ENCODE measurements around the gene SP140L.

Gene SP140L

DNA sequence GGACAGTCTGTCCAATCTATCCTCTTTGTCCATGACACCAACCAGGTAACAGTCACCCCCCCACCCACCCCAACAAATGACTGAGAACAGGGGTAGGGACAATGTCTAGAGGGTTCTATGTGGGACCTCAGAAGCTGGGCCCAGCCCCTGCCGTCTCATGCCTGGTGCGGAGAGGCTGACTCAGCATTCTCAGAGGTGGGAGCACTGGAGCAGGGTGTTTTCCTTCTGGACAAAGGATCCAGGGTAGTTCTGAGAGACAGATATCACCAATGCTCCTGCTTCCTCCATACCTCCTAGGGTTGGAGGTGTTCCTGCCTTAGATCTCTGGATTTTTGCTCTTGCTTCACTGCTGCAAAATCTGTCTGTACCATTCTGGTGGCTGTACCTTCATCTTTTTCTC is 55.1 kb downstream of the SP140L start:
- Histone ChIP-seq H3K9ac (ENCODE audit: low read length) (no peak overlapping the region), H3K4me2 (ENCODE audit: low read length) (no peak overlapping the region), H3K9me3 (ENCODE audit: low read length) (no peaks in the 10 kb centered on the region), H3K9me2 (ENCODE audit: low read depth, low read length) (no peaks in the 10 kb centered on the region), H3K4me3 (ENCODE audit: low read depth, low read length, poor library complexity, severe bottlenecking) (no peak overlapping the region), H3K4me1 (ENCODE audit: insufficient read depth, low read length, severe bottlenecking) (no peaks in the 10 kb centered on the region), H4K20me1 (ENCODE audit: insufficient read depth, low read length) (no peaks in the 10 kb centered on the region), H3K36me3 (ENCODE audit: insufficient read depth, low read length) (peaks cover 47% of the 10 kb centered on the region), H3K27me3 (ENCODE audit: insufficient read depth, low read length) (no peaks in the 10 kb centered on the region), H2AFZ (ENCODE audit: low read length) (no peak overlapping the region), H3K79me2 (ENCODE audit: insufficient read depth, low read length) (no peaks in the 10 kb centered on the region), H3K27ac (ENCODE audit: low read depth, low read length, poor library complexity, severe bottlenecking) (no peak overlapping the region), H3F3A (ENCODE audit: insufficient read depth, low read length) (no peaks in the 10 kb centered on the region)
- TF ChIP-seq, protein P1, sequence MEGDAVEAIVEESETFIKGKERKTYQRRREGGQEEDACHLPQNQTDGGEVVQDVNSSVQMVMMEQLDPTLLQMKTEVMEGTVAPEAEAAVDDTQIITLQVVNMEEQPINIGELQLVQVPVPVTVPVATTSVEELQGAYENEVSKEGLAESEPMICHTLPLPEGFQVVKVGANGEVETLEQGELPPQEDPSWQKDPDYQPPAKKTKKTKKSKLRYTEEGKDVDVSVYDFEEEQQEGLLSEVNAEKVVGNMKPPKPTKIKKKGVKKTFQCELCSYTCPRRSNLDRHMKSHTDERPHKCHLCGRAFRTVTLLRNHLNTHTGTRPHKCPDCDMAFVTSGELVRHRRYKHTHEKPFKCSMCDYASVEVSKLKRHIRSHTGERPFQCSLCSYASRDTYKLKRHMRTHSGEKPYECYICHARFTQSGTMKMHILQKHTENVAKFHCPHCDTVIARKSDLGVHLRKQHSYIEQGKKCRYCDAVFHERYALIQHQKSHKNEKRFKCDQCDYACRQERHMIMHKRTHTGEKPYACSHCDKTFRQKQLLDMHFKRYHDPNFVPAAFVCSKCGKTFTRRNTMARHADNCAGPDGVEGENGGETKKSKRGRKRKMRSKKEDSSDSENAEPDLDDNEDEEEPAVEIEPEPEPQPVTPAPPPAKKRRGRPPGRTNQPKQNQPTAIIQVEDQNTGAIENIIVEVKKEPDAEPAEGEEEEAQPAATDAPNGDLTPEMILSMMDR (IDR thresholded peaks at IDR 0.05; ENCODE audit: low read length), result no peak
- TF ChIP-seq EZH2 (IDR thresholded peaks at IDR 0.05; ENCODE audit: borderline replicate concordance, low read length), result no peak

DNA sequence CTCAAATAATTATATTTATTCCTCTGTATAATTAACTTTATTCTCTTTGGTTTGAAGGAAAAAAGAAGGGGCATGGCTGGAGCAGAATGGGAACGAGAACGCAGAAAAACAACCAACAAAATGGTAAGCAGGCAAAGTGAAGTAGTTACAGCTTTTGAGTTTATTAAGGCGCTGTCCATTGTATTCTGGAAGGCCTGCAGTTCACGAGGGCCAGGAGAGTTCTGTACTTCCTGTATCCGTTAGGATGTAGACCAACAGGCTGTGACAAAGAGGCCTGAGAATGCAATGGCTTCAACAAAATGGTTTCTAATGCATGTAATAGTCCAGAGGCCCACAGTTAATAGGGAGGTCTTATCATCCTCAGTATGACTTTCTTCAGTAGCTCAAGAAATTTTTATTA is 56.5 kb downstream of the SP140L start:
- H3F3A ChIP-seq (ENCODE audit: insufficient read depth, low read length), result no peaks in the 10 kb centered on the region
- peaks cover 41% of the 10 kb centered on the region for H3K36me3 ChIP-seq (ENCODE audit: insufficient read depth, low read length)
- no peak overlapping the region for H3K4me2 ChIP-seq (ENCODE audit: low read length)
- H3K9me3 ChIP-seq (ENCODE audit: low read length), result no peaks in the 10 kb centered on the region
- H4K20me1 ChIP-seq (ENCODE audit: insufficient read depth, low read length), result no peaks in the 10 kb centered on the region
- TF ChIP-seq EZH2 (IDR thresholded peaks at IDR 0.05; ENCODE audit: borderline replicate concordance, low read length), result no peak
- TF ChIP-seq, protein P1 (IDR thresholded peaks at IDR 0.05; ENCODE audit: low read length), result no peak
- no peaks in the 10 kb centered on the region for H3K9me2 ChIP-seq (ENCODE audit: low read depth, low read length)
- no peak overlapping the region for H2AFZ ChIP-seq (ENCODE audit: low read length)
- H3K27me3 ChIP-seq (ENCODE audit: insufficient read depth, low read length), result no peaks in the 10 kb centered on the region
- no peak overlapping the region for H3K4me3 ChIP-seq (ENCODE audit: low read depth, low read length, poor library complexity, severe bottlenecking)
- H3K79me2 ChIP-seq (ENCODE audit: insufficient read depth, low read length), result no peaks in the 10 kb centered on the region
- H3K4me1 ChIP-seq (ENCODE audit: insufficient read depth, low read length, severe bottlenecking), result no peaks in the 10 kb centered on the region
- no peak overlapping the region for H3K9ac ChIP-seq (ENCODE audit: low read length)
- H3K27ac ChIP-seq (ENCODE audit: low read depth, low read length, poor library complexity, severe bottlenecking), result no peak overlapping the region

DNA sequence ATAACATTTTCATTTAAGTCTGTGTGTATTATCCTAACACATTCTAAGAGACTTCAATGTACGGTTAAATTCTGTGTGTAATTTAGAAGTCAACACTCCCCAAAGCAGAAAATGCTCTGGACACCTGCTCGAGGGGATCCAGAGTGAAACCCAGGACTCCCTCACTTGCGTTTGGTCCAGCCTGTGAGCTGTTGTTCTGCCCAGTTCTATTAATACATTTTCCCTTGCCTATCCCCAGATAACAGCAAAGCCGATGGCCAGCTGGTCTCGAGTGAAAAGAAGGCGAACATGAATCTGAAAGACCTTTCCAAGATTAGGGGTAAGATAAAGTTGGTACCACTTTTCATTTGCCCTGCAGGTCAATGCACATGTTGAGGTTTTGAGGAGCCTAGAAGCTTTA is 58.0 kb downstream of the SP140L start:
- Histone ChIP-seq H3K27ac (ENCODE audit: low read depth, low read length, poor library complexity, severe bottlenecking) (no peak overlapping the region), H3K4me1 (ENCODE audit: insufficient read depth, low read length, severe bottlenecking) (no peaks in the 10 kb centered on the region), H3K9me3 (ENCODE audit: low read length) (no peaks in the 10 kb centered on the region), H3K9ac (ENCODE audit: low read length) (no peak overlapping the region), H3K4me2 (ENCODE audit: low read length) (no peak overlapping the region), H3F3A (ENCODE audit: insufficient read depth, low read length) (no peaks in the 10 kb centered on the region), H3K9me2 (ENCODE audit: low read depth, low read length) (no peaks in the 10 kb centered on the region), H3K4me3 (ENCODE audit: low read depth, low read length, poor library complexity, severe bottlenecking) (no peak overlapping the region), H3K36me3 (ENCODE audit: insufficient read depth, low read length) (peaks cover 50% of the 10 kb centered on the region), H3K79me2 (ENCODE audit: insufficient read depth, low read length) (no peaks in the 10 kb centered on the region), H2AFZ (ENCODE audit: low read length) (no peak overlapping the region), H3K27me3 (ENCODE audit: insufficient read depth, low read length) (no peaks in the 10 kb centered on the region), H4K20me1 (ENCODE audit: insufficient read depth, low read length) (no peaks in the 10 kb centered on the region)
- TF ChIP-seq, protein P1 (IDR thresholded peaks at IDR 0.05; ENCODE audit: low read length), result no peak
- no peak for TF ChIP-seq EZH2 (IDR thresholded peaks at IDR 0.05; ENCODE audit: borderline replicate concordance, low read length)
